ENCODE measurements around the gene PFKP.

PFKP gene

GRCh38 chr10:3071405-3072198, 4.3 kb downstream of the PFKP start:
- no peak for DNase-seq

- DNase-seq = no peak
Measured at GRCh38 chr10:3072641-3073360, 5.5 kb downstream of the PFKP start.

- no peak for DNase-seq
Measured at GRCh38 chr10:3074145-3074665, 6.9 kb downstream of the PFKP start.

GRCh38 chr10:3074985-3075600, 7.7 kb downstream of the PFKP start:
- no peak for DNase-seq

GRCh38 chr10:3076138-3076537, 8.8 kb downstream of the PFKP start:
- no peak for DNase-seq

GRCh38 chr10:3077509-3077908, 10.2 kb downstream of the PFKP start:
- no peak for DNase-seq

GRCh38 chr10:3077940-3078630, 10.7 kb downstream of the PFKP start:
- DNase-seq = peak; percentile 57

- no peak for DNase-seq
Measured at GRCh38 chr10:3081383-3081981, 14.1 kb downstream of the PFKP start.

GRCh38 chr10:3082290-3082689, 14.9 kb downstream of the PFKP start:
- no peak for DNase-seq

GRCh38 chr10:3085785-3086567, 18.6 kb downstream of the PFKP start:
- no peak for DNase-seq

- no peak for DNase-seq
Measured at GRCh38 chr10:3090388-3090787, 23.0 kb downstream of the PFKP start.

- no peak for DNase-seq
Measured at GRCh38 chr10:3090914-3091787, 23.8 kb downstream of the PFKP start.

- no peak for DNase-seq
Measured at GRCh38 chr10:3091921-3092320, 24.6 kb downstream of the PFKP start.

- no peak for DNase-seq
Measured at GRCh38 chr10:3093996-3094395, 26.6 kb downstream of the PFKP start.

- DNase-seq = no peak
Measured at GRCh38 chr10:3094609-3095036, 27.3 kb downstream of the PFKP start.

- no peak for DNase-seq
Measured at GRCh38 chr10:3095373-3096139, 28.2 kb downstream of the PFKP start.

GRCh38 chr10:3096149-3096548, 28.8 kb downstream of the PFKP start:
- DNase-seq = no peak

- no peak for DNase-seq
Measured at GRCh38 chr10:3097160-3097559, 29.8 kb downstream of the PFKP start.

GRCh38 chr10:3098689-3099088, 31.3 kb downstream of the PFKP start:
- DNase-seq = no peak

Measured in NCI-H2227 treated with DMSO at 0.1 percent for 48 hours (cell line).